RPMI7951 (cell line): ENCODE measurements around the gene ERBB2. TPM values are rescaled to one million over a fixed set of nuclear protein-coding genes. Genes with fewer than 3 reads are reported as not detected.
"Not testable (repeated sequence)": the region's sequence is repeated elsewhere in the genome, so short reads cannot be mapped to it uniquely, and the experiment has no call there.

Source experiments
- DNase-seq: peaks from one replicate; pipeline ENCODE4 v3.0.0-alpha.2; 2012; ENCODE audit warnings: low read depth
- total RNA-seq: library from RNA; depleted of rRNA; stranded (reverse); fragments of >200 nt; shearing (Covaris generic); gene quantifications from 2 replicates; pipeline ENCODE4 v1.2.3, GENCODE V29; 2014

Gene ERBB2
- total RNA-seq, 1 experiment from 2014 or later, result 11.5 TPM

- DNase-seq, result no peak
Observed at GRCh38 chr17:39703913-39704312, 4.0 kb downstream of the ERBB2 start.

GRCh38 chr17:39704821-39705551 lies 5.1 kb downstream of the ERBB2 start:
- no peak for DNase-seq

- no peak for DNase-seq
Observed at GRCh38 chr17:39705786-39706348, 6.0 kb downstream of the ERBB2 start.

DNA sequence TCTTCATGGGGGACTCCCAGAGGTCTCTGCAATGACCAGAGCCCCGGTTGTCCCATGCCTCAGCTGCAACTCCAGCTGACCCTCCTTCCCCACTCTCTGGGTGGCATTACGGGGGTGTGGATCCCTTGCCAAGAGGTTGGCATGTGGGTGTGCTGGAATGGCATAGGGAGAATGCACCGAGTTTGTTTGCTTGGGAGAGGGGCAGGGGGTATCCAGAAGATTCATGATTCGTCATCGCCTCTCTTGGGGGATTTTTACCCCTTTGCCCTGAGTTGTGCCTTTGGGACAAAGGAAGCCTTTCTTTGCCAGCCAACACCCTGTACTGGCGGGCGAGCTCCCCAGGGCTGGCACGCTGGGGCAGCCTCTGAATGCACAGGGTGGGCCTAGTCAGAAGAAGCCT lies 6.5 kb downstream of the ERBB2 start:
- no peak for DNase-seq

DNA sequence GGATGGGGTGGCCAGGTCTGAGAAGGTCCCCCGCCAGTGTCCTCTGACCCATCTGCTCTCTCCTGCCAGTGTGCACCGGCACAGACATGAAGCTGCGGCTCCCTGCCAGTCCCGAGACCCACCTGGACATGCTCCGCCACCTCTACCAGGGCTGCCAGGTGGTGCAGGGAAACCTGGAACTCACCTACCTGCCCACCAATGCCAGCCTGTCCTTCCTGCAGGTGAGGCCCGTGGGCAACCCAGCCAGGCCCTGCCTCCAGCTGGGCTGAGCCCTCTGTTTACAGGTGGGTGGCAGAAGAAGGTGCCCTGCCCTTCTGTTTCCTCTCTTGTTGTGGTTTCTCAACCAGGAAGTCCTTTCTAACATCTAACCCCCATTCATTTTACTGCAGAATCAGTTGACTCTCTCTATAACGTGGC lies 7.1 kb downstream of the ERBB2 start:
- no peak for DNase-seq

GRCh38 chr17:39709319-39709997 lies 9.6 kb downstream of the ERBB2 start:
- no peak for DNase-seq

GRCh38 chr17:39709998-39710964 lies 10.4 kb downstream of the ERBB2 start:
- DNase-seq, result no peak

DNA sequence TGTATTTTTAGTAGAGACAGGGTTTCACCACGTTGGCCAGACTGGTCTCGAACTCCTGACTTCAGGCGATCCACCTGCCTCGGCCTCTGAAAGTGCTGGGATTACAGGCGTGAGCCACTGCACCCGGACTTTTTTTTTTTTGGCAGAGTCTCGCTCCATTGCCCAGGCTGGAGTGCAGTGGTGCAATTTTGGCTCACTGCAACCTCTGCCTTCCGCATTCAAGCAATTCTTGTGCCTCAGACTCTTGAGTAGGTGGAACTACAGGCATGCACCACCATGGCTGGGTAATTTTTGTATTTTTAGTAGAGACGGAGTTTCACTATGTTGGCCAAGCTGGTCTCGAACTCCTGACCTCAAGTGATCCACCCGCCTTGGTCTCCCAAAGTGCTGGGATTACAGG lies 11.2 kb downstream of the ERBB2 start:
- DNase-seq, result not testable (repeated sequence)

- no peak for DNase-seq
Observed at GRCh38 chr17:39711851-39712250, 12.0 kb downstream of the ERBB2 start.

DNA sequence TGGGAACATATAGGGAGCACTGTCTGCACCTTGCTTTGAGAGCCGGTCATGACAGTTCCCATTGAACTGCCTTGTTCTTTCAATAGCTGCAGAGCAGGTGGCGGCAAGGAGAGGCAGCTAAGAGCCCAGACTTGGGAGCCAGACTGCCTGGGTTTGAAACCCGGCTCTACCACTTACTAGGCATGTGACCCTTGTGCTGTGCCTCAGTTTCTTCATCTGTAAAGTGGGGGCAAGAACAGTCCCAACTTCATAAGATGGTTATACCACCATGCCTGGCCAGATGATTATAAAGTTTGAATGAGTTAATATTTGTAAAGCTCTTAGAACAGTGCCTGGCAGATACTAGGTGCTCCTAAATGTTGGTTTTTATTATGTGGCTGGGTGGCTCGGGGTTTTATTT lies 14.4 kb downstream of the ERBB2 start:
- no peak for DNase-seq

DNA sequence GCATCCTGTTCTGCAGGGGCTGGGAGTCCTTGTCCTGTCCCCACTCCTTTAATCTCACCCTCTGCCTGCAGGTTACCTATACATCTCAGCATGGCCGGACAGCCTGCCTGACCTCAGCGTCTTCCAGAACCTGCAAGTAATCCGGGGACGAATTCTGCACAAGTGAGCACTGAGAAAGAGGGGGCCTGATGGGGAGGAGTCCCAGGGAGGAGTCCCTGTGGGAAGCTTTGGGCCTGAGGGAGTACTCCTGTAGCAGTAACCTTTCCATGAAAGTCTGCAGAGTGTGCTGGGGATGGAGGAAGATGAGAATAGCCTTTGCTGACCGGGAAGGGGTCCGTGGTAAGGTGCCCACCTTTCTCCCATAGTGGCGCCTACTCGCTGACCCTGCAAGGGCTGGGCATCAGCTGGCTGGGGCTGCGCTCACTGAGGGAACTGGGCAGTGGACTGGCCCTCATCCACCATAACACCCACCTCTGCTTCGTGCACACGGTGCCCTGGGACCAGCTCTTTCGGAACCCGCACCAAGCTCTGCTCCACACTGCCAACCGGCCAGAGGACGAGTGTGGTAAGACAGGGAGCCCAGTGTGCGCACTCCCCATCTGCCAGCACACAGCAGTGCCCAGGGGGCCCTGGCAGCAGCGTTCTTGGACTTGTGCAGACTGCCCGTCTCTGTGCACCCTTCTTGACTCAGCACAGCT lies 15.7 kb downstream of the ERBB2 start:
- no peak for DNase-seq

DNA sequence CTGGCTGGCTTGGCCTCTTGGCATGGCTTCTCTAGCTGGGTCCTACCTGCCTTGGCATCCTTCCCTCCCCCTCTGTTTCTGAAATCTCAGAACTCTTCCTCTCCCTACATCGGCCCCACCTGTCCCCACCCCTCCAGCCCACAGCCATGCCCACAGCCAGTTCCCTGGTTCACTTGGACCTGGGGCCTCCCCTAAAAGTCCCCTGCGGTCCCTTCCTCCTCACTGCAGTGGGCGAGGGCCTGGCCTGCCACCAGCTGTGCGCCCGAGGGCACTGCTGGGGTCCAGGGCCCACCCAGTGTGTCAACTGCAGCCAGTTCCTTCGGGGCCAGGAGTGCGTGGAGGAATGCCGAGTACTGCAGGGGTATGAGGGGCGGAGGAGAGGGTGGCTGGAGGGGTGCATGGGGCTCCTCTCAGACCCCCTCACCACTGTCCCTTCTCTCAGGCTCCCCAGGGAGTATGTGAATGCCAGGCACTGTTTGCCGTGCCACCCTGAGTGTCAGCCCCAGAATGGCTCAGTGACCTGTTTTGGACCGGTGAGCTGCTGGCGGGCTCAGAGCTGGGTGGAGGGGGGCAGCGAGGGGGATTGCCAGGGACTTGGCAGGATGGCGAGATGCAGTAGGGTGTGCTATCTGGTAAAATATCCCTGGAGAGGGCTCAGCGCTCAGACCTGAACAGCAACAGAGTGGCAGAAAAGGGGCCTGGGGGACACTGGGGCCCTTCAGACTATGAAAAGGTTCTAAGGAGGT lies 16.4 kb downstream of the ERBB2 start:
- no peak for DNase-seq

DNA sequence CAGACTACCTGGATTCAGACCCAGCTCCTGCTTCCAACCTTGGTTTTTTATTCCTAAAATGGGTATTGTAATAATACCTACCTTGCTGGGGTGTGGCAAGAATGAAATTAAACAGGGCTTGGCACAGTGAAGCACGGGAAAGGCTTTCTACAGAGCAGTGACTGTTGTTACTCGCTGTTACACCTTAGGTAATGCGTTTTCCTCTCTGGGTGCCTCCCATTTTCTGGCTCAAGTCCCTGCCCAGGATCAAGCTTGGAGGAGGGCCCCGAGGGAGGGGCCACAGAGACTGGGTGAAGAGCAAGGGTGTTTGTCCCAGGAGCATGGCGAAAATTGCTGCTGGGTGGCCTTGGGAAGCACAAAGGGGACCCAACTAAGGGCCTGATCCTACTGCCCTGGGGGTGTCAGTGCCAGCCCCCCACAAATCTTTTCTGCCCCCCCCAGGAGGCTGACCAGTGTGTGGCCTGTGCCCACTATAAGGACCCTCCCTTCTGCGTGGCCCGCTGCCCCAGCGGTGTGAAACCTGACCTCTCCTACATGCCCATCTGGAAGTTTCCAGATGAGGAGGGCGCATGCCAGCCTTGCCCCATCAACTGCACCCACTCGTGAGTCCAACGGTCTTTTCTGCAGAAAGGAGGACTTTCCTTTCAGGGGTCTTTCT lies 17.1 kb downstream of the ERBB2 start:
- DNase-seq, result no peak

DNA sequence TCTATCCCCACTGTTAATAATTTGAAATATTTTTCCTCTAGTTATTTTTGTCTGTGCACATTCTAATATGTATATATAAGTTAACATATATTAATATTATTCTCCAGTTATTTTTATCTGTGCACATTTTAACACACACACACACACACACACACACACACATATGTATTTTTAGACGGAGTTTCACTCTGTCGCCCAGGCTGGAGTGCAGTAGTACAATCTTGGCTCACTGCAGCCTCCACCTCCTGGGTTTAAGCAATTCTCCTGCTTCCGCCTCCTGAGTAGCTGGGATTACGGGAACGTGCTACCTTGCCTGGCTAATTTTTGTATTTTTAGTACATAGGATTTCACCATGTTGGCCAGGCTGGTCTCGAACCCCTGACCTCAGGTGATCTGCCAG lies 17.8 kb downstream of the ERBB2 start:
- DNase-seq, result no peak

DNA sequence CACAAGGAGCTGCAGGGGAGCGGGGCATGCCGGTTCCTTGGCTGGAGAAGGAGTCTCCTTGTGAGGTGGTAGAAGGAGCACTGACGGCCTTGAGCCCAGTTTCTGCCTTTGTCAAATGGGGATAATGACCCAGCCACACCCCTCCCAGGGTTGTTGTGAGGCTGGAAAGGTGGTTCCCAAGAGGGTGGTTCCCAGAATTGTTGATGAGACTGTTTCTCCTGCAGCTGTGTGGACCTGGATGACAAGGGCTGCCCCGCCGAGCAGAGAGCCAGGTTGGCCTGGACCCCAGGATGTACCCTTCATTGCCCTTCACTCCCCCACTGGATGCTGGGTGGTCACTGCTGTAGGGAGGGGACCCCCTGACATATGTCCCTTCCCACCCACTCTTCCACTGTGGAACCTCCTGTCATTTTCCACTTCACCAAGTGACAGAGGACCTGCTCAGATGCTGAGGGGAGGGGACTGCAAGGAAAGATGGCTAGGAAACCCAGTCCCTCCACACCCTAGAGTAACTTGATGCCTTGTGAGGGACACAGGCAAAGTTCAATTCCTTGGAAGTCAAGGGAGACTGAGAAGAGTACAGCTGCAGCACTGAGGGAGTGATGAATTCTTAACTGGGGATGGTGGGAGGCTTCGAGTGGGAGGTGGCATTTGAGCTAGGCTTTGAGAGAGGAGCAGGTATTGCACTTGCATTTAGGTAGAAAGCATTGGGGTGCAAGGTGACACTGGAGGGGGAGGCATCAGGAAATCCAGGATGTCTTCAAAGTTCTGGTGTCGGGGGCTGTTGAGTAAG lies 19.9 kb downstream of the ERBB2 start:
- DNase-seq, result no peak

DNA sequence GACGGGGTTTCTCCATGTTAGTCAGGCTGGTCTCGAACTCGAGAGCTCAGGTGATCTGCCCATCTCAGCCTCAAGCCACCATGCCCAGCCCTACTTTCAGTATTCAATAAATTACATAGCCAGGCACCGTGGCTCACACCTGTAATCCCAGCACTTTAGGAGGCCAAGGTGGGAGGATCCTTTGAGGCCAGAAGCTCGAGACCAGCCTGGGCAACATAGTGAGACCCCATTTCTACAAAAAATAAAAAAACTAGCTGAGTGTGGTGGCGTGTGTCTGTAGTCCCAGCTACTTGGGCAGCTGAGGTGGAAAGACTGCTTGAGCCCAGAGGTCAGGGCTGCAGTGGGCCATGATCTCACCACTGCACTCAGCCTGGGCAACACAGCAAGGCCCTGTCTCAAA lies 22.2 kb downstream of the ERBB2 start:
- no peak for DNase-seq

DNA sequence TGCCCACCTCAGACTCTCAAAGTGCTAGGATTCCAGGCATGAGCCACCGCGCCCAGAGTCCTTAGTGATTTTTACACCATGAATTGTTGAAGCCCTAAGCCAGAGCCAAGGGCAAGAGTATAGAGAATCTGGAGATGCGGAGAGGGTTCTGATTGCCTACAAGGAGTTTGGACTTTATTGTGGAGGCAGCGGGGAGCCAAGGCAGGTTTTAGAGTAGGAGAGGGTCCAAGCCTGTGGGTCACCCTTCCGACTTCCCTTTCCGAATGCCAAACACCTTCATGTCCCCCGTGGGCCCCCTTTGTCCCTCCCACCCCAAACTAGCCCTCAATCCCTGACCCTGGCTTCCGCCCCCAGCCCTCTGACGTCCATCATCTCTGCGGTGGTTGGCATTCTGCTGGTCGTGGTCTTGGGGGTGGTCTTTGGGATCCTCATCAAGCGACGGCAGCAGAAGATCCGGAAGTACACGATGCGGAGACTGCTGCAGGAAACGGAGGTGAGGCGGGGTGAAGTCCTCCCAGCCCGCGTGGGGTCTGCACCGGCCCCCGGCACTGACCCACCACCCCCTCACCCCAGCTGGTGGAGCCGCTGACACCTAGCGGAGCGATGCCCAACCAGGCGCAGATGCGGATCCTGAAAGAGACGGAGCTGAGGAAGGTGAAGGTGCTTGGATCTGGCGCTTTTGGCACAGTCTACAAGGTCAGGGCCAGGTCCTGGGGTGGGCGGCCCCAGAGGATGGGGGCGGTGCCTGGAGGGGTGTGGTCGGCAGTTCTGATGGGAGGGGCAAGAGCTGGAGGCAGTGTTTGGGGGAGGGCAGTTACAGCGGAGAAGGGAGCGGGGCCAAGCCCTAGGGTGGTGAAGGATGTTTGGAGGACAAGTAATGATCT lies 23.3 kb downstream of the ERBB2 start:
- DNase-seq, result no peak

- no peak for DNase-seq
Observed at GRCh38 chr17:39724731-39725130, 24.9 kb downstream of the ERBB2 start.
